22Rv1 (cell line): ENCODE measurements around the gene PCCA.

Source experiments
- H3K27ac ChIP-seq: fragments of 450-650 bp; 2 replicates; pipeline ENCODE4 v1.5.1; 2017
- CTCF ChIP-seq: fragments of 450-650 bp; IDR thresholded peaks from 2 replicates; pipeline ENCODE4 v1.5.1; 2017; ENCODE audit warnings: mild to moderate bottlenecking
- ZFX ChIP-seq: fragments of 450-650 bp; IDR thresholded peaks from 2 replicates; pipeline ENCODE4 v1.6.1; 2017; ENCODE audit warnings: antibody characterized with exemption, borderline replicate concordance

The PCCA gene

DNA sequence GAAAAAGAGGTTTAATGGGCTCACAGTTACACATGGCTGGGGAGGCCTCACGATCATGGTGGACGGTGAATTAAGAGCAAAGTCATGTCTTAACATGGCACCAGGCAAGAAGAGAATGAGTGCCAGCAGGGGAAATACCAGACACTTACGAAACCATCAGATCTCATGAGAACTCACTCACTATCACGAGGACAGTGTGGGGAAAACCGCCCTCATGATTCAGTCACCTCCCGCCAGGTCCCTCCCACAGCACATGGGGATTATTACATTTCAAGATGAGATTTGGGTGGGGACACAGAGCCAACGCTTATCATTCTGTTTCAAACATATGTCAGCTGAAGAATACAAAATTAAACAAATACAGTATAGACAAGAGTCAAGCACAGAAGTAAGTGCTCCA is 165.1 kb downstream of the PCCA start:
- TF ChIP-seq CTCF, result no peak
- no peak for TF ChIP-seq ZFX
- H3K27ac ChIP-seq, result no peak overlapping the region

DNA sequence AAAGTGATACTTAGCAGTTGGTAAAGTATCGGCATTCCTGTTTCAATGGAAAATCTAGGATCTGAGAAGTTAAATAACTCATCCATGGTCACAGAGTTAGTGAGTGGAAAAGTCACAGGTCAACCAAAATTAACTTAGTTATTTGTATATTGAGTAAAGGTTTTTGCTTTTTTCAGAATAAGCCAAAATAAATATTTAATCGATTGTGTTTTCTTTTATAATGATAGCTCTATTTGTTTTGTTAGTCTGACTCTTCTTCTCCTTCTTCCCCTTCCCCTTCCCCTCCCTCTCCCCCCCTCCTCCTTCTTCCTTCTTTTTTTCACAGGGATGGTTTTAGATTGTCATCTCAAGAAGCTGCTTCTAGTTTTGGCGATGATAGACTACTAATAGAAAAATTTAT is 173.5 kb downstream of the PCCA start:
- no peak overlapping the region for H3K27ac ChIP-seq
- TF ChIP-seq CTCF, result no peak
- no peak for TF ChIP-seq ZFX

DNA sequence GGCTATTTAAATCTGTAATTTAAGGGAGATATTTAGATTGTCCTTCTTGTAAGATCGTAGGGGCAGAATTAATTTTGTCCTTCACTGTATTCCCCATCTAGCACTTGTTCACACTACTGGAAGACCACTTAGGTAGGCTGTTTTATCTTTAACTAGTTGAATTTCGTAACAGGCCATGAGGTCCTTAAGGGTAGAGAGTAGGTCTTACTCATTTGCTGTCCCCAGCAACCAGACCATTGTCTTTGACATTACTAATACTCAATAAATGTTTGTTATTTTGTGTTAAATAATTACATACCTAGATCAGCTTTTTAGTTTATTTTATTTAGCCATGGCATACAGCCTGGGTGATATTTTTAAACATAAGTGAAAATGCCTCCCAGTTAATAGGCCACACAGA is 177.1 kb downstream of the PCCA start:
- TF ChIP-seq CTCF (no peak), ZFX (no peak)
- H3K27ac ChIP-seq, result no peak overlapping the region

GRCh38 chr13:100269837-100270236 is 180.9 kb downstream of the PCCA start:
- no peak for TF ChIP-seq ZFX
- TF ChIP-seq CTCF, result no peak
- no peak overlapping the region for H3K27ac ChIP-seq

DNA sequence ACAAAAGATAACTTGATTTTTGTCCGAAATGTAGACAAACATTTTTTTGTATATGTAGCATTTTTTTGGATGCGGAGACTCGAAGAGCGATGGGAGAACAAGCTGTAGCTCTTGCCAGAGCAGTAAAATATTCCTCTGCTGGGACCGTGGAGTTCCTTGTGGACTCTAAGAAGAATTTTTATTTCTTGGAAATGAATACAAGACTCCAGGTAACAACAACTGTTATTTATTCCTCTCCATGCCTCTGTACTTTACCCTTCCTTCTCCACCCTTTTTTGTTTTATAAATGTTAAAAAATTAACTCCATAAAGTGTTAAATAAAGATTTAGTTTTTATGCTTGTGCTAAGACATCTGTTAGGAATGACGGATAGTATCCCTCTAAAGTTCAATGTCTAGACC is 184.2 kb downstream of the PCCA start:
- TF ChIP-seq ZFX (no peak), CTCF (no peak)
- no peak overlapping the region for H3K27ac ChIP-seq

- no peak overlapping the region for H3K27ac ChIP-seq
- TF ChIP-seq CTCF, result no peak
- TF ChIP-seq ZFX, result no peak
Observed at GRCh38 chr13:100273552-100273951, 184.7 kb downstream of the PCCA start.

DNA sequence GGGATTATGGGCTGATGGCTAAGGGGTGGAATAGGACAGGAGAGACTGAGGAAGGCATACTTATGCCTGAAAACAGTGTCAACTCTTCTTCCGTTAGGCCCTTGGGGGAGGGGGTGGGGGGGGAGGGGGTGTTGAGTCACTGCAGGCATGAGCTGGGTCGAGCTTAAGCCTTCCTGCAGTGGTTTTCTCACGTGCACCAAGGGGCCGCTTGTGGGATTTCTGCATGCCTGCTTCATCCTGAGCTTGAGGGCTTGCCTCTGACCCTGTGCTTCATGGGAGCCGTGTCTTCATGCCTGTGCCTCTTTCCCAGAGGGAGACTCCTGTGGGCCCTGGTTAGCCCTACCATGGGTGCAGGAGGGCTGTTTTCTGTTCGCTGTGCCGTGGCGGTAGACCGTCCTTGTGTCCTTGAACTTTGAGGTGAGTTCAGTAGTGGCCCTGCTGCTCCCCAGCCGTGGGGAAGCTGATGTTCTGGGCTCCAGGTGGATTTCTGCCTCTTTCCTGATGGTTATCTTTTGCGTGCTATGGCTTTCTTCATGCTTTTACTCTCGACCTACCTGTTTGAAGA is 186.1 kb downstream of the PCCA start:
- TF ChIP-seq CTCF, result no peak
- no peak for TF ChIP-seq ZFX
- no peak overlapping the region for H3K27ac ChIP-seq
